ENCODE measurements around the gene MYH6. TPM values are rescaled to one million over a fixed set of nuclear protein-coding genes. Genes with fewer than 3 reads are reported as not detected.

Gene MYH6
- total and polyA plus RNA-seq, 2 donors (not counting 3 experiments of a cell fraction or from before 2014, with no cell fraction given) = not detected

GRCh38 chr14:23384364-23385080 is 23.6 kb downstream of the MYH6 start:
- H3K36me3 ChIP-seq (ENCODE audit: control insufficient read depth in 2 of 2, extremely low read depth in 1 of 2, insufficient read depth in 2 of 2, low read length in 2 of 2) = no peaks in the 10 kb centered on the region
- ChIA-PET POLR2A (no interaction called here), CTCF (interaction anchor here (1.1 kb wide), 1 partner anchor 10 kb away, joined by 4 read pairs; no protein-coding TSS in a partner anchor)
- H3K79me2 ChIP-seq (ENCODE audit: control insufficient read depth, insufficient read depth, low read length) = no peaks in the 10 kb centered on the region
- no TSS peak for BruUV-seq (replicated peaks)
- DNase-seq (ENCODE audit: low read depth, low spot score) (no peak), FAIRE-seq (no peak)
- dilution Hi-C loops (cut with MboI; ENCODE audit: extremely low pct_ligation_motif_present, low sequenced_read_pairs) = no loop called here
- H2AFZ ChIP-seq (ENCODE audit: low read depth, low read length) = no peak overlapping the region
- H3K27me3 ChIP-seq (ENCODE audit: control insufficient read depth in 2 of 2, insufficient read depth in 2 of 2, low read length in 2 of 2) = no peaks in the 10 kb centered on the region
- no peak overlapping the region for H3K9ac ChIP-seq (replicated peaks; ENCODE audit: extremely low read depth, insufficient read depth, low read length)
- no peak overlapping the region for H3K27ac ChIP-seq (ENCODE audit: insufficient read depth, low read depth, low read length)
- intact Hi-C loops (cut with micrococcal nuclease) = no loop called here
- H3K4me1 ChIP-seq (ENCODE audit: control insufficient read depth, extremely low read depth, insufficient read depth, low read length) = no peaks in the 10 kb centered on the region
- H4K20me1 ChIP-seq (replicated peaks; ENCODE audit: control insufficient read depth, extremely low read depth, insufficient read depth, low read length) = no peaks in the 10 kb centered on the region
- TF ChIP-seq POLR2A (IDR thresholded peaks at IDR 0.05; ENCODE audit: low read depth, low read length) (no peak), CTCF (IDR thresholded peaks at IDR 0.05; ENCODE audit: extremely low read depth in 1 of 2, insufficient read depth in 1 of 2, low read depth in 1 of 2, low read length in 2 of 2) (no peak), JUN (IDR thresholded peaks at IDR 0.05; ENCODE audit: borderline replicate concordance, insufficient read depth, insufficient read length, low read depth) (no peak), EZH2 (IDR thresholded peaks at IDR 0.05; ENCODE audit: borderline replicate concordance, low read depth, low read length, severe bottlenecking) (no peak), MYC (IDR thresholded peaks at IDR 0.05; ENCODE audit: low read depth, low read length) (no peak), POLR2AphosphoS5 (IDR thresholded peaks at IDR 0.05; ENCODE audit: insufficient read depth, low read depth, low read length) (no peak), FOS (IDR thresholded peaks at IDR 0.05; ENCODE audit: borderline replicate concordance, insufficient read depth, low read length) (no peak), MAX (IDR thresholded peaks at IDR 0.05; ENCODE audit: insufficient read depth, insufficient read length) (no peak), GATA2 (IDR thresholded peaks at IDR 0.05; ENCODE audit: insufficient read depth, insufficient read length, low read depth, low read length) (no peak)
- H3K4me3 ChIP-seq (replicated peaks in 1 of 3; ENCODE audit: insufficient read depth in 1 of 3, low read depth in 1 of 3, low read length in 3 of 3) = no peak overlapping the region
- no peak overlapping the region for H3K4me2 ChIP-seq (ENCODE audit: insufficient read depth, low read length)
- no peaks in the 10 kb centered on the region for H3K9me1 ChIP-seq (replicated peaks; ENCODE audit: control insufficient read depth, extremely low read depth, insufficient read depth, low read length)
- no peaks in the 10 kb centered on the region for H3K9me3 ChIP-seq (replicated peaks; ENCODE audit: control insufficient read depth, insufficient read depth, low read length)

Data from endothelial cell of umbilical vein (primary cell).